ENCODE data around the gene BMP7.

- no peak for TF ChIP-seq CTCF (conservative IDR thresholded peaks at IDR 0.05; ENCODE audit: low read length)
- TF ChIP-seq EZH2phosphoT487 (IDR thresholded peaks at IDR 0.05; ENCODE audit: borderline replicate concordance, low read depth, low read length), result no peak
These were observed 51.5 kb downstream of the BMP7 start for GRCh38 chr20:57214948-57215347.

Measured in OCI-LY7 (cell line).